H1 (cell line): ENCODE measurements around the gene HDAC10. TPM values are rescaled to one million over a fixed set of nuclear protein-coding genes. Genes with fewer than 3 reads are reported as not detected.

Experiments used
- CTCF ChIA-PET: fragments of 300-600 bp; sonication (Branson Sonifier 250); formaldehyde crosslinking; loops from one replicate; lab custom pipeline; 2021; ENCODE audit not compliant: partially characterized antibody; lab: Charles Lee
- POLR2A ChIA-PET: fragments of 300-600 bp; sonication (Branson Sonifier 250); formaldehyde crosslinking; loops from one replicate; lab custom pipeline; 2021; ENCODE audit warnings: inconsistent platforms; ENCODE audit not compliant: partially characterized antibody; lab: Charles Lee
- DNase-seq, 2 experiments: peaks; one replicate each; pipeline versions ENCODE4 v3.0.0 to v3.0.0-alpha.2; 2010 to 2022; ENCODE audit warnings: low spot score in 2 of 2, low read depth in 1 of 2, mixed read lengths in 1 of 2
- FAIRE-seq: peaks from 2 replicates; lab custom pipeline; 2011; peaks lifted over from hg19 to GRCh38; lab: Jason Lieb, UNC
- H2AFZ ChIP-seq: 2 replicates; pipeline ENCODE4 v1.8.1; 2012; ENCODE audit warnings: low read length, inconsistent platforms
- H2AK5ac ChIP-seq: 2 replicates; pipeline ENCODE4 v1.6.1; 2013; ENCODE audit warnings: low read depth, low read length
- H2BK120ac ChIP-seq: replicated peaks from 2 replicates; pipeline ENCODE3; 2013; ENCODE audit warnings: low read depth, low read length, inconsistent platforms
- H2BK12ac ChIP-seq: 2 replicates; pipeline ENCODE4 v1.6.1; 2013; ENCODE audit warnings: low read depth, low read length
- H2BK15ac ChIP-seq: 2 replicates; pipeline ENCODE4 v1.6.1; 2013; ENCODE audit warnings: low read length
- H2BK20ac ChIP-seq: 2 replicates; pipeline ENCODE4 v1.6.1; 2013; ENCODE audit warnings: low read length
- H2BK5ac ChIP-seq: 2 replicates; pipeline ENCODE4 v1.6.1; 2013; ENCODE audit warnings: low read depth, low read length
- H3K14ac ChIP-seq: 2 replicates; pipeline ENCODE4 v1.6.1; 2013; ENCODE audit warnings: inconsistent platforms; ENCODE audit not compliant: insufficient read length
- H3K18ac ChIP-seq: 2 replicates; pipeline ENCODE4 v1.6.1; 2013; ENCODE audit warnings: low read length; ENCODE audit errors: extremely low read depth
- H3K23ac ChIP-seq: 2 replicates; pipeline ENCODE4 v1.6.1; 2013; ENCODE audit warnings: inconsistent platforms; ENCODE audit not compliant: insufficient read length
- H3K23me2 ChIP-seq: 2 replicates; pipeline ENCODE4 v1.6.1; 2013; ENCODE audit warnings: low read depth, low read length
- H3K27ac ChIP-seq: 2 replicates; pipeline ENCODE4 v1.6.1; 2011; ENCODE audit warnings: low read depth, low read length, inconsistent platforms
- H3K27me3 ChIP-seq, 4 experiments: replicated peaks in 1 of 4; 1 replicate in 1 of 4; 2 replicates in 3 of 4; pipeline versions ENCODE4 v1.6.1 to v1.8.1; 2011 to 2013; ENCODE audit warnings: low read length in 3 of 4, mild to moderate bottlenecking in 3 of 4, inconsistent platforms in 2 of 4, mixed read lengths in 2 of 4, moderate library complexity in 1 of 4; ENCODE audit not compliant: control insufficient read depth in 3 of 4, insufficient read depth in 3 of 4; ENCODE audit errors: extremely low read depth in 1 of 4
- H3K36me3 ChIP-seq, 4 experiments: 2 replicates each; pipeline versions ENCODE4 v1.6.1 to v1.8.1; 2011 to 2013; ENCODE audit warnings: mild to moderate bottlenecking in 4 of 4, low read length in 3 of 4, moderate library complexity in 2 of 4, control low read depth in 1 of 4, inconsistent platforms in 1 of 4; ENCODE audit not compliant: insufficient read depth in 4 of 4, control insufficient read depth in 2 of 4
- H3K4ac ChIP-seq: replicated peaks from 2 replicates; pipeline ENCODE3; 2013; ENCODE audit warnings: low read length, low read depth, mixed read lengths, inconsistent platforms; ENCODE audit not compliant: insufficient read length
- H3K4me1 ChIP-seq, 4 experiments: replicated peaks in 1 of 4; 1 replicate in 1 of 4; 2 replicates in 3 of 4; pipeline versions ENCODE4 v1.6.1 to v1.8.1; 2011 to 2013; ENCODE audit warnings: low read length in 3 of 4, inconsistent platforms in 2 of 4, mixed read lengths in 1 of 4; ENCODE audit not compliant: insufficient read depth in 4 of 4, control insufficient read depth in 3 of 4
- H3K4me2 ChIP-seq, 2 experiments: 2 replicates each; pipeline versions ENCODE4 v1.6.1 to v1.8.1; 2011 to 2013; ENCODE audit warnings: low read depth in 2 of 2, low read length in 2 of 2, control low read depth in 1 of 2, inconsistent platforms in 1 of 2, mild to moderate bottlenecking in 1 of 2; ENCODE audit not compliant: insufficient read depth in 1 of 2
- H3K4me3 ChIP-seq, 4 experiments: fragments of 200-600, 300-600 bp in 1 of 4; sonication (generic), shearing (Covaris generic), sonication (Bioruptor Twin) in 1 of 4; 2 replicates each; pipeline versions ENCODE4 v1.5.1 to v1.8.1; 2011 to 2016; ENCODE audit warnings: low read length in 4 of 4, low read depth in 3 of 4, control low read depth in 2 of 4, inconsistent platforms in 2 of 4, mild to moderate bottlenecking in 2 of 4, mixed read lengths in 1 of 4, moderate library complexity in 1 of 4; ENCODE audit not compliant: insufficient read depth in 2 of 4; ENCODE audit errors: extremely low read depth in 1 of 4
- H3K56ac ChIP-seq: replicated peaks from 2 replicates; pipeline ENCODE3; 2013; ENCODE audit warnings: low read depth, mild to moderate bottlenecking, mixed read lengths, low read length, inconsistent platforms; ENCODE audit not compliant: insufficient read length
- H3K79me1 ChIP-seq: 2 replicates; pipeline ENCODE4 v1.6.1; 2013; ENCODE audit warnings: low read depth, low read length, control low read depth
- H3K79me2 ChIP-seq, 2 experiments: 2 replicates each; pipeline versions ENCODE4 v1.6.1 to v1.8.1; 2012 to 2013; ENCODE audit warnings: low read length in 2 of 2, mild to moderate bottlenecking in 2 of 2, inconsistent platforms in 1 of 2; ENCODE audit not compliant: insufficient read depth in 2 of 2, control insufficient read depth in 1 of 2
- H3K9ac ChIP-seq, 4 experiments: replicated peaks in 1 of 4; 1 replicate in 1 of 4; 2 replicates in 3 of 4; pipeline versions ENCODE4 v1.6.1 to v1.8.1; 2011 to 2013; ENCODE audit warnings: low read depth in 3 of 4, low read length in 3 of 4, control low read depth in 2 of 4, mild to moderate bottlenecking in 2 of 4, moderate library complexity in 2 of 4, inconsistent platforms in 1 of 4; ENCODE audit errors: extremely low read depth in 1 of 4
- H3K9me3 ChIP-seq, 2 experiments: 2 replicates each; pipeline versions ENCODE4 v1.6.1 to v1.8.1; 2012 to 2013; ENCODE audit warnings: mild to moderate bottlenecking in 2 of 2, moderate library complexity in 2 of 2, control low read depth in 1 of 2, inconsistent platforms in 1 of 2, low read depth in 1 of 2, low read length in 1 of 2, mixed read lengths in 1 of 2; ENCODE audit not compliant: insufficient read depth in 2 of 2
- H4K20me1 ChIP-seq, 2 experiments: replicated peaks in 1 of 2; 2 replicates each; pipeline versions ENCODE3 to v1.8.1; 2011 to 2013; ENCODE audit warnings: inconsistent platforms in 2 of 2, low read length in 2 of 2, mild to moderate bottlenecking in 1 of 2; ENCODE audit not compliant: insufficient read depth in 2 of 2, control insufficient read depth in 1 of 2
- H4K5ac ChIP-seq: 2 replicates; pipeline ENCODE4 v1.6.1; 2013; ENCODE audit warnings: low read length, low read depth, mixed read lengths, inconsistent platforms; ENCODE audit not compliant: insufficient read length
- H4K8ac ChIP-seq: 2 replicates; pipeline ENCODE4 v1.8.0; 2013; ENCODE audit warnings: mild to moderate bottlenecking, moderate library complexity, low read length, inconsistent platforms; ENCODE audit not compliant: insufficient read depth; ENCODE audit errors: extremely low read depth
- H4K91ac ChIP-seq: replicated peaks from 2 replicates; pipeline ENCODE3; 2013; ENCODE audit warnings: low read length, mixed read lengths, inconsistent platforms; ENCODE audit not compliant: insufficient read length
- NANOG ChIP-seq: IDR thresholded peaks from 2 replicates; pipeline ENCODE4 v1.6.1; 2011; ENCODE audit warnings: low read length, low read depth, mild to moderate bottlenecking, inconsistent platforms; ENCODE audit not compliant: insufficient read depth, poor library complexity, severe bottlenecking
- RFX5 ChIP-seq: IDR thresholded peaks from 2 replicates; pipeline ENCODE4 v1.6.1; 2011; ENCODE audit warnings: low read depth, low read length, improper control_type of control experiment, borderline replicate concordance
- SP2 ChIP-seq: IDR thresholded peaks from 2 replicates; pipeline ENCODE4 v1.6.1; 2012; ENCODE audit warnings: mild to moderate bottlenecking, low read length, inconsistent platforms
- WGBS, 2 experiments: shearing (Covaris generic) in 1 of 2; methylation state at CpG; one replicate each; pipeline versions ENCODE4 v1.1.6 to v1.1.7; 2013 to 2015; ENCODE audit warnings: low lambda C conversion rate in 2 of 2, mixed read lengths in 2 of 2, inconsistent platforms in 1 of 2, low coverage in 1 of 2, missing lambda C conversion rate in 1 of 2; ENCODE audit not compliant: insufficient replicate concordance in 2 of 2, insufficient coverage in 1 of 2, insufficient read length in 1 of 2; ENCODE audit errors: extremely low coverage in 1 of 2, missing lambda C conversion rate in 1 of 2; 5-methylcytosine and 5-hydroxymethylcytosine counted together
- polyA plus RNA-seq, 7 experiments: library from polyadenylated mRNA; depleted of rRNA in 3 of 7; stranded (reverse) in 5 of 7; unstranded in 2 of 7; fragments of >200 nt in 5 of 7; fragments of 200-250 nt in 2 of 7; gene quantifications; 1 replicate in 5 of 7; 2 replicates in 1 of 7; 4 replicates in 1 of 7; pipeline versions ENCODE4 v1.2.1 to v1.2.3, GENCODE V29; 2011 to 2013; ENCODE audit warnings: missing spikeins in 2 of 7, mixed read lengths in 2 of 7
- total RNA-seq: library from RNA; stranded (reverse); fragmentation: NEBNext Ultra II Directional; extraction: Animal tissue kit (Norgen Biotek cat#: 25700); gene quantifications from 2 replicates; pipeline ENCODE4 v1.2.1, GENCODE V29; 2021

Gene HDAC10
- total and polyA plus RNA-seq, 2 of the 8 experiments (the other 6 are each of a cell fraction or from before 2014, with no cell fraction given), result 11.2 to 26.4 TPM

GRCh38 chr22:50196256-50196655, 54.8 kb downstream of the HDAC10 start:
- no peak for FAIRE-seq

More at GRCh38 chr22:50196256-50196655, 54.8 kb downstream of the HDAC10 start:
- Histone ChIP-seq H3K36me3 (peaks cover 6 to 37% (median 10%) of the 10 kb centered on the region in 4 experiments; a peak in 5 of 8 replicates), H3K4ac (no peak overlapping the region), H3K4me2 (no peak overlapping the region), H4K91ac (no peak overlapping the region), H4K8ac (no peak overlapping the region), H3K27me3 (no peaks in the 10 kb centered on the region), H4K5ac (no peak overlapping the region), H3K56ac (no peak overlapping the region), H3K23me2 (peaks cover 7% of the 10 kb centered on the region; the same call in 1 of the 2 replicates), H3K18ac (no peak overlapping the region), H2AK5ac (no peak overlapping the region), H3K4me3 (no peak overlapping the region), H3K23ac (no peak overlapping the region), H3K79me1 (peaks cover 4% of the 10 kb centered on the region), H2BK12ac (no peak overlapping the region), H3K4me1 (peaks cover 0 to 3% (median 2%) of the 10 kb centered on the region in 4 experiments; a peak in 3 of 7 replicates), H2AFZ (no peak overlapping the region), H4K20me1 (peaks cover 4 to 15% of the 10 kb centered on the region in 2 experiments)
- POLR2A ChIA-PET, result interaction anchor here (0.6 kb wide), 1 partner anchor 42 kb away, joined by 3 read pairs; no protein-coding TSS in a partner anchor
- CTCF ChIA-PET, result no interaction called here
- WGBS, 2 experiments, result 96% methylated on average over 18 of the region's 18 CpGs; no CpG with 5 or more reads in 1 of the 2 experiments
- TF ChIP-seq NANOG, result no peak
- TF ChIP-seq SP2, result no peak
- TF ChIP-seq RFX5, result no peak
- TF ChIP-seq, all 59 proteins: peak for 0
- Histone ChIP-seq H3K9me3 (no peaks in the 10 kb centered on the region), H2BK20ac (no peak overlapping the region), H2BK15ac (no peak overlapping the region), H3K9ac (no peak overlapping the region), H3K27ac (no peak overlapping the region), H3K14ac (no peak overlapping the region), H3K79me2 (peaks cover 0 to 13% of the 10 kb centered on the region in 2 experiments; a peak in 1 of 4 replicates), H2BK120ac (no peak overlapping the region), H2BK5ac (no peak overlapping the region)
- DNase-seq, result no peak
